PFSK-1 (cell line): Measurements from ENCODE around the gene GFRA1.

Experiments used
- POLR2AphosphoS5 ChIP-seq: IDR thresholded peaks from 2 replicates; pipeline ENCODE4 v1.6.1; 2012; ENCODE audit warnings: low read depth, mild to moderate bottlenecking, control low read depth, low read length, moderate library complexity
- SIN3A ChIP-seq: IDR thresholded peaks from 2 replicates; pipeline ENCODE4 v1.6.1; 2012; ENCODE audit warnings: mild to moderate bottlenecking, low read length, moderate library complexity, borderline replicate concordance; ENCODE audit not compliant: insufficient read depth
- TF ChIP-seq, protein P1 (sequence below), 2 experiments: IDR thresholded peaks; 2 replicates each; pipeline versions ENCODE4 v1.6.1 to v1.8.0; 2011 to 2012; ENCODE audit warnings: low read depth in 2 of 2, low read length in 2 of 2, control low read depth in 1 of 2, inconsistent platforms in 1 of 2, mild to moderate bottlenecking in 1 of 2, moderate library complexity in 1 of 2; ENCODE audit not compliant: insufficient read depth in 1 of 2

DNA sequence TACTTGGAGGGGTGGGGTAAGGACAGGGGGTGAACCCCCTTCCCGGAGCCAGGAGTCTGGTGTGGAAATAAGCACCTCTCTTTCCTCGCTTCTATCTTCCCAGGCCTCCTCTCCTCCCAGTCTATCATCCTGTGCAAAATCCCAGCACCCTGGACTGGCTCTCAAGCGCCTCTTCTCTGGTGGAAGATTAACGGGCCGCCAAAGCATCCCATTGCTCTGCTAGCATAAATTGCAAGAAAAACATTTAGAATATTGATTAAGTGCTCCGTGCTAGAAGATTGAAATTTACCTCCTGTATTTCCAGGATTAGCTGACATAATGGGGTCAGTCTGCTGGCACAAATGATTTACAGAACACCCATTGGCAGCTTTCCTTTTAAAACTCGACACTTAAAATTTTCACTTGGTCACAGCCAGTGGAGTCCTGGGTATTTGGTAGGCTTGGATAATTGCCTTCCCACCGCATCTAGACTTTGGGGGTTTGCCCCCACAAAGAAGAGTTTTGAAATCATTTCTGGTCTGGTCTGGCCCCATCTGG lies 189.7 kb downstream of the GFRA1 start:
- TF ChIP-seq, protein P1, sequence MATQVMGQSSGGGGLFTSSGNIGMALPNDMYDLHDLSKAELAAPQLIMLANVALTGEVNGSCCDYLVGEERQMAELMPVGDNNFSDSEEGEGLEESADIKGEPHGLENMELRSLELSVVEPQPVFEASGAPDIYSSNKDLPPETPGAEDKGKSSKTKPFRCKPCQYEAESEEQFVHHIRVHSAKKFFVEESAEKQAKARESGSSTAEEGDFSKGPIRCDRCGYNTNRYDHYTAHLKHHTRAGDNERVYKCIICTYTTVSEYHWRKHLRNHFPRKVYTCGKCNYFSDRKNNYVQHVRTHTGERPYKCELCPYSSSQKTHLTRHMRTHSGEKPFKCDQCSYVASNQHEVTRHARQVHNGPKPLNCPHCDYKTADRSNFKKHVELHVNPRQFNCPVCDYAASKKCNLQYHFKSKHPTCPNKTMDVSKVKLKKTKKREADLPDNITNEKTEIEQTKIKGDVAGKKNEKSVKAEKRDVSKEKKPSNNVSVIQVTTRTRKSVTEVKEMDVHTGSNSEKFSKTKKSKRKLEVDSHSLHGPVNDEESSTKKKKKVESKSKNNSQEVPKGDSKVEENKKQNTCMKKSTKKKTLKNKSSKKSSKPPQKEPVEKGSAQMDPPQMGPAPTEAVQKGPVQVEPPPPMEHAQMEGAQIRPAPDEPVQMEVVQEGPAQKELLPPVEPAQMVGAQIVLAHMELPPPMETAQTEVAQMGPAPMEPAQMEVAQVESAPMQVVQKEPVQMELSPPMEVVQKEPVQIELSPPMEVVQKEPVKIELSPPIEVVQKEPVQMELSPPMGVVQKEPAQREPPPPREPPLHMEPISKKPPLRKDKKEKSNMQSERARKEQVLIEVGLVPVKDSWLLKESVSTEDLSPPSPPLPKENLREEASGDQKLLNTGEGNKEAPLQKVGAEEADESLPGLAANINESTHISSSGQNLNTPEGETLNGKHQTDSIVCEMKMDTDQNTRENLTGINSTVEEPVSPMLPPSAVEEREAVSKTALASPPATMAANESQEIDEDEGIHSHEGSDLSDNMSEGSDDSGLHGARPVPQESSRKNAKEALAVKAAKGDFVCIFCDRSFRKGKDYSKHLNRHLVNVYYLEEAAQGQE (IDR thresholded peaks at IDR 0.05; ENCODE audit: insufficient read depth in 1 of 2, low read depth in 2 of 2, low read length in 2 of 2) = no peak
- TF ChIP-seq POLR2AphosphoS5 (no peak), SIN3A (no peak)
